GM10248 (cell line): ENCODE data around the gene NR2F1.

ENCODE experiments used
- CTCF ChIA-PET: fragments of 300-600 bp; sonication (Branson Sonifier 250); formaldehyde crosslinking; extraction: SDS; loops from one replicate; lab custom pipeline; 2021; ENCODE audit warnings: antibody characterized with exemption; lab: Yijun Ruan, JAX
- POLR2A ChIA-PET: fragments of 350-650 bp; sonication (Branson Sonifier 250); formaldehyde crosslinking; extraction: SDS; loops from one replicate; lab custom pipeline; 2020; ENCODE audit warnings: antibody characterized with exemption; lab: Yijun Ruan, JAX
- DNase-seq: peaks from one replicate; pipeline ENCODE4 v3.0.0; 2012; ENCODE audit errors: extremely low spot score
- TF ChIP-seq, protein P1 (sequence below): IDR thresholded peaks from 2 replicates; pipeline ENCODE4 v1.5.1; 2012; ENCODE audit warnings: mild to moderate bottlenecking, low read depth; ENCODE audit errors: extremely low read depth, missing control alignments, control extremely low read depth

Gene NR2F1

DNA sequence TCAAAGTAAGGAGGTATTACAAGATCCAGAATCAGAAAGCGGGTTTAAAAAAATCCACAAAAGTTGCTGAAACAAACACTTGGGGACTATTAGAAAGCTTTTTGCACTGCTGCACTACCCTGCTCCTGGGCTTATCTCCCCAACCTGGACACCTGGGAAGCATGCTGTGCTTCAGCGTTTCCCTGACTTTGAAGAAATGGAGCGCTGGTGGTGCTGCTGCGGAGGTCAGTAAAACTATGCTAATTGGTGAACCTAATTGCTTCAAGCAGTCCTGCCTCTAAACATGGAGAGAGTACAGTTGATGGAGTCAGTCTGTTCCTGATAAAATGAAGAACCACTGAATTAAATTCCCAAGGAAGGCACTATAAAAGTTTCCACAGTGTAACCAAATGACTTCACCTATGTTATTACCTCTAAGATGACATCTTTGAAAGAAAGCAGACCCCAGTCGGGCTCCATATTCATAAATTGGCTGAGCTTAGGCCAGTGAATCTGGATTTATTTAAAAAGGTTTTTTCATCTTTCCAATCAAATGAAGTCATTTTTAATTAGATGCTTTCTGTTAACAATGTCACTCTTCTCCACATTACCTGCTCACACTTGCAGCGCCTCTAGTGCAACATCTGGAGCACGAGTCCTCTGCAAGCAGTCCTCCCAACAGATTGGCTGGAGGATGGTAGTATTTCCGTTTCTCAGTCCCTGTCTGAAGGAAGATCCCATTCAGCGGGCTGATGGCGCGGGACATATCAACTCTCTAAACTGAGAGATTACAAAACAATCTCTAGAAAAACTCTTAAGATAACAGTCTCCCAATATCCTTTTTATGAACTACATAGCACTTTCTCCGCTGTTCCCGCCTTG lies 13.5 kb upstream of the NR2F1 start:
- DNase-seq, result no peak
- POLR2A ChIA-PET, result no interaction called here
- TF ChIP-seq, protein P1, sequence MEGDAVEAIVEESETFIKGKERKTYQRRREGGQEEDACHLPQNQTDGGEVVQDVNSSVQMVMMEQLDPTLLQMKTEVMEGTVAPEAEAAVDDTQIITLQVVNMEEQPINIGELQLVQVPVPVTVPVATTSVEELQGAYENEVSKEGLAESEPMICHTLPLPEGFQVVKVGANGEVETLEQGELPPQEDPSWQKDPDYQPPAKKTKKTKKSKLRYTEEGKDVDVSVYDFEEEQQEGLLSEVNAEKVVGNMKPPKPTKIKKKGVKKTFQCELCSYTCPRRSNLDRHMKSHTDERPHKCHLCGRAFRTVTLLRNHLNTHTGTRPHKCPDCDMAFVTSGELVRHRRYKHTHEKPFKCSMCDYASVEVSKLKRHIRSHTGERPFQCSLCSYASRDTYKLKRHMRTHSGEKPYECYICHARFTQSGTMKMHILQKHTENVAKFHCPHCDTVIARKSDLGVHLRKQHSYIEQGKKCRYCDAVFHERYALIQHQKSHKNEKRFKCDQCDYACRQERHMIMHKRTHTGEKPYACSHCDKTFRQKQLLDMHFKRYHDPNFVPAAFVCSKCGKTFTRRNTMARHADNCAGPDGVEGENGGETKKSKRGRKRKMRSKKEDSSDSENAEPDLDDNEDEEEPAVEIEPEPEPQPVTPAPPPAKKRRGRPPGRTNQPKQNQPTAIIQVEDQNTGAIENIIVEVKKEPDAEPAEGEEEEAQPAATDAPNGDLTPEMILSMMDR, result no peak
- CTCF ChIA-PET, result interaction anchor here (0.6 to 1.0 kb wide), 2 partner anchors 16 to 666 kb away, joined by 3 read pairs; no protein-coding TSS in a partner anchor

DNA sequence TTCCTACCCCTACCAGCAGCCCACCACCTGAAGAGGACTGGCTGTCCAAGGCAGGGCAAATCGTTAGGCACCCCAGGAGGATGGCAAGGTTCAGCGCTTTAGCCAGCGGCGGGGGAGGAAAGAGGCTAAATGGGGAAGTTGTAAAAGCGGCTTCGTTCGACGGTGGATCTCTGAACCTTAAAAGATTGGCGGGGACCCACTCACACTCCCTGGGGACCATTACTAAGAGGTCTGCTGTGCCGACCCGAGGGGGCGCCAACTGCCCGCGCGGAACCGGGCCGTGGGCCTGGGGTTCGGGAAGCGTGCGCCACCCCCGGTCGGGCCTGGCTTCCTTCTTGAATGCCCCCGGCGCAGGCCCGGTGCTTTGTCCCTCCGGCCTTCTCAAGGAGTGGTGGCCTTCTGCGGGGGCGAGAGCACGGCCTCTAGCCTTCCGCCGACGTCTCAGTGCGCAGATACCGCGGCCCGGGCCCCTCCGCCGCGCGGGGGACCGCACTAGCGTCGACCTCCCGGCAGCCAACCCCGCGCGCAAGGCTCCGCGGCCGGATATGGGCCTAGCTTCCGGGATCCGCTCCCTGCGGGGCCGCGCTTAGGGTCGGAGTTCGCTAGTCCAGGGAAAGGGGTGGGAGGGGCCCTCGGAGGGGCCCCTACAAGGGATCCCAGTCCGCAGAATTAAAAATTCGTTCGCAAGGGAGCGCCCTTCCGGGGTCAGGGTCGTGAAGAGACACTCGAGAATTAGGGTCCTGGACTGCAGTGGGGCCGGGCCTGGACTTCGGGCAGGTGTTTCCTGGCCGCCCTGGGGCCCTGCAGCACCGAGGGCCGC lies 12.5 kb upstream of the NR2F1 start:
- DNase-seq, result no peak
- TF ChIP-seq, protein P1, result no peak
- ChIA-PET CTCF (interaction anchor here (0.9 kb wide), 1 partner anchor 11 kb away, joined by 3 read pairs; no protein-coding TSS in a partner anchor), POLR2A (no interaction called here)

DNA sequence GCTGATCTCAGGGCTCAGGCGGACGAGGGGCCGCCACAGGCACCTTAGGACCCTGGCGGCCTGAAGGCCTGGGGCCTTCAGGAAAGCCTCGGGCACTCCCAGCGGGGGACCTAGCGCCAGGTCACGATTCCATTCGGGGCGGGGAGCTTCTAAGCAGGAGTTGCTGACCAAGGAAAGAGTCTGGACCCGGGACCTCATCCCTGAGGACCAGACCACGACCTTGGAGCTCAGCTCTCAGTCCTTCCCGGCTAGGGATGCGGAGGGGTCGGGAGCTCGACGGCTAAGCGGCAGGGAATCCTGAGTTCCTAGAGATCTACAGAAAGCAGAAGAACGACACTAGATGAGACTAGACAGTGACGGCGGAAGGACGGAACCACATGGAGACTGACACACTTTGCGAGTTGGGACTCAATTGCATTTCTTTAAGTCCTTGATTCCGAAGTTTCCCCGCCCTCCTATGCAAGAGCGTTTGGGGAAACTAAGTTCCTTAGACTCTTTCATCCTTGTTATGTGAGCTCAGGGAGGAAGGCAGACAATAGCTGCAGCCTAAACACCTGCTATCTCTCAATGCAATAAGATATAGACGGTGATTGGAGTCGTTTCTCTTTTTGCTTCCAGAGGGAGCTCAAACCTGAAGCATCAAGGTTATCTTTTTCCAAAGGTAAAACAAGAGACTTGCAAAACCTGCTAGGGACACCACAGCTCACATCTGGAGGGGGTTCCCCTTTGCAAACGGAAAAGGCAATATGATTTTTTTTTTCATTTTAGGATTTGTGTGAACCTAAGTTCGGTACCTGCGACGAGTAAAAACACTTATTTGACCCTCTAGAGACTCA lies 11.7 kb upstream of the NR2F1 start:
- ChIA-PET POLR2A (no interaction called here), CTCF (interaction anchor here (0.9 kb wide), 2 partner anchors 10 to 12 kb away, joined by 3 read pairs; no protein-coding TSS in a partner anchor)
- no peak for DNase-seq
- TF ChIP-seq, protein P1, result no peak

DNA sequence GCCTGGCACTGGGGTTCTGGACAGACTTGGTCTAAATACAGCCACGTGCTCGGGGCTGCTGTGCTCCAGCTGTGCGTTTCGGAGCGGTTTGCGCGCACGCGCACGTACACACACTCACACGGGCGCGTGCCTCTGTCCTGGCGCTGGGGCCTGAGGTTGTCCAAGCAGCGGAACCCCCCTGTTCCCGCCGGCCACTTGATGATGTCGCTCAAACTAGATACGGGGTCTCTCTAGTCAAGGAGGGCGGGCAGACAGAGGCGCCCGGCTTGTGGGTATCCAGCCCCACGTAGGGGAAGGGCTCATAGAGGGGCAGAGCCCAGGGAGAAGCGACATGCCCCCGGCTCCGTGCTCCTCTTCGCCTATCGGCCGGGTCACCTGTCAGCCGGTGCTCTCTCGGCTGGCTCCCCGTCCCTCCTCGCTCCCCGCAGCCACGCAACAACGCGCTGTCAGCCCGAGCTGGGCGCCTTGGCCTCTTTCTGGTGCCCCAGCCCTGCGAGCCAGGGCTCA lies 10.9 kb upstream of the NR2F1 start:
- TF ChIP-seq, protein P1, result no peak
- DNase-seq, result no peak
- ChIA-PET POLR2A (no interaction called here), CTCF (interaction anchor here (0.9 kb wide), 1 partner anchor 11 kb away, joined by 3 read pairs; no protein-coding TSS in a partner anchor)

DNA sequence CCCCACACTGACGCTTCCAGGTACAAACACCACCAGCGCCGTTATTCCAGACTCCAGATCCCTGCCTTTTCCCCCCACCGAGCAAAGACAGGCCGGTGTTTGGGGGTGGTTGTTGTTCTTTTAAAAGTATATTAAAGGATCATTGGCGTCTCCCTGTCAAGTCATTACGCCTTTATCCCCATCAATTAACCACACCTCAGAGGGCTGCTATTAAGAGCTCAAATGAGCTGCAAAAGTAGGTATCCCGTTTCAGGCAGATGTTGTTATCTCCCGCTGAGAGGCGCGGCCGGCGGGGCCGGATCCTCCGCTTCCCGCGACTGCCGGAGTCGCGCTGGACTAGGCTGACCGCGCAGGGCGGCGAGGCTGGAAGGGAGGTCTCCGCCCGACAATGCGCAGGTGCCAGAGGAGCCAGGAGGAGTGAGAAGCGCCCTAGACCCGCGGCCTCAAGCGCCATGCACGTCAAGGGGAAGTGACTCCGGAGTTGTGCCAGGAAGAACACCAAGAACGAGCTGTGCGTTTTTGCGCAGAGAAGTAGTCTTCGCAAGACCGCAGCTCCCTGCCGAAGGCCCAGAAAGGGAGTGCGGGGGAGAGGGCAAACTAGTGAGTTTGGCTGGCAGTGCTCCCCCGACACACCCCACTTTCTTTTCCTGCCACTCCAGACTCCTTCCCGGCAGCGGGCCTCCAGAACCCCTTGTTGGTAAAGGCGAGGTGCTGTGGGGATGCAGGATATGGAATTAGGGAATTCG lies 10.2 kb upstream of the NR2F1 start:
- DNase-seq, result no peak
- TF ChIP-seq, protein P1, result no peak
- ChIA-PET POLR2A (no interaction called here), CTCF (no interaction called here)
